GM23338 (cell line): ENCODE results near the gene RAB4A. TPM values are rescaled to one million over a fixed set of nuclear protein-coding genes. Genes with fewer than 3 reads are reported as not detected.

Experiments used
- ATAC-seq: fragments of 200-7000 bp; cut with Tn5 transposase; 3 replicates; pipeline ENCODE4 v1.9.1; 2020
- DNase-seq: peaks from one replicate; pipeline ENCODE4 v3.0.0-alpha.2; 2015; ENCODE audit warnings: low spot score
- H2AFZ ChIP-seq: fragments of 200-600 bp; sonication (generic); 2 replicates; pipeline ENCODE4 v1.8.0; 2016; ENCODE audit warnings: antibody characterized with exemption, mild to moderate bottlenecking, moderate library complexity
- H3F3A ChIP-seq: fragments of 200-600 bp; sonication (generic); replicated peaks from 2 replicates; pipeline ENCODE4 v1.8.0; 2017; ENCODE audit warnings: antibody characterized with exemption, mixed run types, low read depth
- H3K27ac ChIP-seq: fragments of 200-600 bp; sonication (generic); 2 replicates; pipeline ENCODE4 v1.6.1; 2016; ENCODE audit warnings: low read depth
- H3K27me3 ChIP-seq: fragments of 200-600 bp; sonication (generic); 2 replicates; pipeline ENCODE4 v1.8.0; 2016; ENCODE audit warnings: mild to moderate bottlenecking, mixed run types, moderate library complexity; ENCODE audit not compliant: insufficient read depth
- H3K36me3 ChIP-seq: fragments of 200-600 bp; sonication (generic); 2 replicates; pipeline ENCODE4 v1.8.0; 2016; ENCODE audit warnings: mild to moderate bottlenecking; ENCODE audit not compliant: insufficient read depth
- H3K4me1 ChIP-seq: fragments of 200-600 bp; sonication (generic); 2 replicates; pipeline ENCODE4 v1.8.0; 2016; ENCODE audit warnings: mild to moderate bottlenecking, moderate library complexity; ENCODE audit not compliant: insufficient read depth
- H3K4me2 ChIP-seq: fragments of 200-600 bp; sonication (generic); 2 replicates; pipeline ENCODE4 v1.7.1; 2017; ENCODE audit warnings: mixed run types
- H3K4me3 ChIP-seq: fragments of 200-600 bp; sonication (generic); 2 replicates; pipeline ENCODE4 v1.6.1; 2016; ENCODE audit warnings: mixed run types
- H3K79me2 ChIP-seq: fragments of 200-600 bp; sonication (generic); replicated peaks from 2 replicates; pipeline ENCODE4 v1.8.0; 2017; ENCODE audit warnings: mild to moderate bottlenecking; ENCODE audit not compliant: insufficient read depth
- H3K9me2 ChIP-seq: fragments of 200-600 bp; sonication (generic); 2 replicates; pipeline ENCODE4 v1.8.0; 2017; ENCODE audit not compliant: insufficient read depth
- H4K20me1 ChIP-seq: fragments of 200-600 bp; sonication (generic); replicated peaks from 2 replicates; pipeline ENCODE4 v1.8.0; 2017; ENCODE audit warnings: mild to moderate bottlenecking; ENCODE audit not compliant: insufficient read depth
- H3K27ac Mint-ChIP-seq: 2 replicates; pipeline ENCODE4 v1.8.0; 2020; ENCODE audit warnings: inconsistent platforms, mild to moderate bottlenecking, moderate library complexity, mixed read lengths
- H3K27me3 Mint-ChIP-seq: 3 replicates; pipeline ENCODE4 v1.8.0; 2022; ENCODE audit warnings: low read depth, mild to moderate bottlenecking, moderate library complexity, mixed read lengths, inconsistent platforms; ENCODE audit not compliant: insufficient read depth, poor library complexity
- H3K36me3 Mint-ChIP-seq: 3 replicates; pipeline ENCODE4 v1.8.0; 2021; ENCODE audit warnings: low read depth, mild to moderate bottlenecking, inconsistent platforms, moderate library complexity, mixed read lengths
- H3K4me1 Mint-ChIP-seq: 3 replicates; pipeline ENCODE4 v1.8.0; 2020; ENCODE audit warnings: mild to moderate bottlenecking, inconsistent platforms, mixed read lengths
- H3K4me3 Mint-ChIP-seq: 3 replicates; pipeline ENCODE4 v1.8.0; 2021; ENCODE audit warnings: moderate library complexity, mild to moderate bottlenecking, inconsistent platforms, mixed read lengths
- H3K9me3 Mint-ChIP-seq: 3 replicates; pipeline ENCODE4 v1.8.0; 2020; ENCODE audit warnings: moderate library complexity, mild to moderate bottlenecking, inconsistent platforms, mixed read lengths
- CREB1 ChIP-seq: fragments of 250-450 bp; sonication (Bioruptor Pico); IDR thresholded peaks from 2 replicates; pipeline ENCODE4 v1.5.0; 2020; ENCODE audit warnings: low read depth, mild to moderate bottlenecking, moderate library complexity
- EZH2 ChIP-seq: fragments of 200-600 bp; sonication (generic); IDR thresholded peaks from one replicate; pipeline ENCODE4 v1.8.0; 2017; ENCODE audit warnings: antibody characterized with exemption, mild to moderate bottlenecking, low read depth; ENCODE audit not compliant: unreplicated experiment
- EZH2phosphoT487 ChIP-seq: fragments of 200-600 bp; sonication (generic); IDR thresholded peaks from one replicate; pipeline ENCODE4 v1.8.1; 2018; ENCODE audit warnings: antibody characterized with exemption; ENCODE audit not compliant: unreplicated experiment
- NANOG ChIP-seq: IDR thresholded peaks from 2 replicates; pipeline ENCODE4 v1.6.1; 2016; ENCODE audit warnings: antibody characterized with exemption, borderline replicate concordance
- POLR2AphosphoS5 ChIP-seq: IDR thresholded peaks from 2 replicates; pipeline ENCODE4 v1.6.1; 2016; ENCODE audit warnings: antibody characterized with exemption, low read depth
- ZNF114 ChIP-seq: fragments of 250-450 bp; sonication (Bioruptor Pico); IDR thresholded peaks from 2 replicates; pipeline ENCODE4 v1.5.0; 2020; ENCODE audit warnings: mild to moderate bottlenecking, moderate library complexity
- ZNF331 ChIP-seq: fragments of 250-450 bp; sonication (Bioruptor Pico); IDR thresholded peaks from 2 replicates; pipeline ENCODE4 v1.5.0; 2020; ENCODE audit warnings: low read depth, mild to moderate bottlenecking, moderate library complexity
- polyA plus RNA-seq: library from polyadenylated mRNA; unstranded; fragments of >200 nt; fragmentation: Nextera tagmentation; extraction: Ambion mirVana; gene quantifications from 2 replicates; pipeline ENCODE4 v1.2.1, GENCODE V29; 2016
- total RNA-seq: library from RNA; depleted of rRNA; stranded (reverse); fragments of >200 nt; shearing (Covaris generic); gene quantifications from 2 replicates; pipeline ENCODE4 v1.2.3, GENCODE V29; 2014
- TF ChIP-seq, protein P1 (sequence below): IDR thresholded peaks from one replicate; pipeline ENCODE4 v1.6.1; 2018; ENCODE audit warnings: antibody characterized with exemption; ENCODE audit not compliant: unreplicated experiment
- TF ChIP-seq, protein P2 (sequence below): IDR thresholded peaks from 2 replicates; pipeline ENCODE4 v1.6.1; 2016; ENCODE audit warnings: antibody characterized with exemption
- TF ChIP-seq, protein P3 (sequence below): fragments of 250-450 bp; sonication (Bioruptor Pico); IDR thresholded peaks from 2 replicates; pipeline ENCODE4 v1.5.0; 2020; ENCODE audit warnings: mild to moderate bottlenecking, moderate library complexity

The RAB4A gene
- total and polyA plus RNA-seq, 2 experiments from 2014 or later, result 37.5 to 50.8 TPM

DNA sequence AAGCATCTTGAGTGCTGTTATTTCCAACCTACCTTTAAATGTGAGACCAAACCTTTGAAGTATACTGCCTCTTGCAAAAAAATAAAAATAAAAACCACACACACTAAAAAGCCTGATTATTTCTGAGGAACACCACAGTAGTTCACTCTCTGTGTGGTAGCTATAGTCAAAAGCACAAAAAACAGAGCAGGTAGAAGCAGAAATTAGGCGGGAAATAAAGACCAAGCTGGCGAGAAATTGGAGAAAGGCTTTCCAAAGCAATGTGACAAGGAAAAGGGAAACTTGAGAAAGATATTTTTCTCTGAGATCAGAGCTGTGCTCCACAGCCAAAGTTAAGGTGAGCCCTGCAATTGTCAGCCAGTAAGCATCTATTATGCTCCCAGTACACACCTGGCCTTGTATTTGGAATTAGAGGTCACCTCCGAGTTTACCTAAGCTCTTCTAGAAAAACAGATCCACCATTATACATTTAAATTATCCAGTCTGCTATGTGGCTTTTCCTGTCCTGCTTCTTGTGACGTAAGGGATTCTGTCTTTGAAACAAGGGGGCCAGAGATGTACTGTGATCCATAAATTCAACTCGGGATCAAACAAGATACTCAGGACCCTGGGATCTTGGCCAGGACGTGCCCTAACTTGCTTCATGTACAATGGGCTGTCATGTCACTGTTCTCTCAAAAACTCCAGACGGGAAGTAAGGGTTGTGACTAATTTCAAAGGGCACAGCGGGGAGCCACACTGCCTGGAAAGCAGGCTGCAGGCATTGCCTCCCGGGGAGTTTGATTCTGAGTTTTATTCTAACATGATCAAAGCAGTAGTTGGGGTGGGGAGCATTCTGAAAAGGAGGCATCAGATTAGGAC lies 39.8 kb upstream of the RAB4A start:
- Histone ChIP-seq H3K27ac (peak overlapping the region; percentile 92), H3K9me2 (no peaks in the 10 kb centered on the region; the same call in 1 of the 2 replicates), H3K27me3 (no peaks in the 10 kb centered on the region), H3K79me2 (no peaks in the 10 kb centered on the region), H2AFZ (no peak overlapping the region), H3K4me1 (peaks cover 51% of the 10 kb centered on the region), H3K4me2 (peak overlapping the region; percentile 46), H3F3A (peaks cover 4% of the 10 kb centered on the region; the same call in 1 of the 2 replicates), H3K36me3 (no peaks in the 10 kb centered on the region), H3K4me3 (0 out of 2 replicates have a peak overlapping the region, but pooled peaks have one; percentile 7), H4K20me1 (no peaks in the 10 kb centered on the region)
- no peak for TF ChIP-seq NANOG
- TF ChIP-seq, protein P1, sequence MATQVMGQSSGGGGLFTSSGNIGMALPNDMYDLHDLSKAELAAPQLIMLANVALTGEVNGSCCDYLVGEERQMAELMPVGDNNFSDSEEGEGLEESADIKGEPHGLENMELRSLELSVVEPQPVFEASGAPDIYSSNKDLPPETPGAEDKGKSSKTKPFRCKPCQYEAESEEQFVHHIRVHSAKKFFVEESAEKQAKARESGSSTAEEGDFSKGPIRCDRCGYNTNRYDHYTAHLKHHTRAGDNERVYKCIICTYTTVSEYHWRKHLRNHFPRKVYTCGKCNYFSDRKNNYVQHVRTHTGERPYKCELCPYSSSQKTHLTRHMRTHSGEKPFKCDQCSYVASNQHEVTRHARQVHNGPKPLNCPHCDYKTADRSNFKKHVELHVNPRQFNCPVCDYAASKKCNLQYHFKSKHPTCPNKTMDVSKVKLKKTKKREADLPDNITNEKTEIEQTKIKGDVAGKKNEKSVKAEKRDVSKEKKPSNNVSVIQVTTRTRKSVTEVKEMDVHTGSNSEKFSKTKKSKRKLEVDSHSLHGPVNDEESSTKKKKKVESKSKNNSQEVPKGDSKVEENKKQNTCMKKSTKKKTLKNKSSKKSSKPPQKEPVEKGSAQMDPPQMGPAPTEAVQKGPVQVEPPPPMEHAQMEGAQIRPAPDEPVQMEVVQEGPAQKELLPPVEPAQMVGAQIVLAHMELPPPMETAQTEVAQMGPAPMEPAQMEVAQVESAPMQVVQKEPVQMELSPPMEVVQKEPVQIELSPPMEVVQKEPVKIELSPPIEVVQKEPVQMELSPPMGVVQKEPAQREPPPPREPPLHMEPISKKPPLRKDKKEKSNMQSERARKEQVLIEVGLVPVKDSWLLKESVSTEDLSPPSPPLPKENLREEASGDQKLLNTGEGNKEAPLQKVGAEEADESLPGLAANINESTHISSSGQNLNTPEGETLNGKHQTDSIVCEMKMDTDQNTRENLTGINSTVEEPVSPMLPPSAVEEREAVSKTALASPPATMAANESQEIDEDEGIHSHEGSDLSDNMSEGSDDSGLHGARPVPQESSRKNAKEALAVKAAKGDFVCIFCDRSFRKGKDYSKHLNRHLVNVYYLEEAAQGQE, result no peak
- TF ChIP-seq POLR2AphosphoS5, result no peak
- TF ChIP-seq CREB1 (CRISPR knock-in tag), result no peak
- no peak for TF ChIP-seq ZNF114 (CRISPR knock-in tag)
- TF ChIP-seq, protein P2, sequence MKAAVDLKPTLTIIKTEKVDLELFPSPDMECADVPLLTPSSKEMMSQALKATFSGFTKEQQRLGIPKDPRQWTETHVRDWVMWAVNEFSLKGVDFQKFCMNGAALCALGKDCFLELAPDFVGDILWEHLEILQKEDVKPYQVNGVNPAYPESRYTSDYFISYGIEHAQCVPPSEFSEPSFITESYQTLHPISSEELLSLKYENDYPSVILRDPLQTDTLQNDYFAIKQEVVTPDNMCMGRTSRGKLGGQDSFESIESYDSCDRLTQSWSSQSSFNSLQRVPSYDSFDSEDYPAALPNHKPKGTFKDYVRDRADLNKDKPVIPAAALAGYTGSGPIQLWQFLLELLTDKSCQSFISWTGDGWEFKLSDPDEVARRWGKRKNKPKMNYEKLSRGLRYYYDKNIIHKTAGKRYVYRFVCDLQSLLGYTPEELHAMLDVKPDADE, result no peak
- no peak for TF ChIP-seq EZH2
- no peak for TF ChIP-seq ZNF331 (CRISPR knock-in tag)
- TF ChIP-seq EZH2phosphoT487, result no peak
- TF ChIP-seq, protein P3, sequence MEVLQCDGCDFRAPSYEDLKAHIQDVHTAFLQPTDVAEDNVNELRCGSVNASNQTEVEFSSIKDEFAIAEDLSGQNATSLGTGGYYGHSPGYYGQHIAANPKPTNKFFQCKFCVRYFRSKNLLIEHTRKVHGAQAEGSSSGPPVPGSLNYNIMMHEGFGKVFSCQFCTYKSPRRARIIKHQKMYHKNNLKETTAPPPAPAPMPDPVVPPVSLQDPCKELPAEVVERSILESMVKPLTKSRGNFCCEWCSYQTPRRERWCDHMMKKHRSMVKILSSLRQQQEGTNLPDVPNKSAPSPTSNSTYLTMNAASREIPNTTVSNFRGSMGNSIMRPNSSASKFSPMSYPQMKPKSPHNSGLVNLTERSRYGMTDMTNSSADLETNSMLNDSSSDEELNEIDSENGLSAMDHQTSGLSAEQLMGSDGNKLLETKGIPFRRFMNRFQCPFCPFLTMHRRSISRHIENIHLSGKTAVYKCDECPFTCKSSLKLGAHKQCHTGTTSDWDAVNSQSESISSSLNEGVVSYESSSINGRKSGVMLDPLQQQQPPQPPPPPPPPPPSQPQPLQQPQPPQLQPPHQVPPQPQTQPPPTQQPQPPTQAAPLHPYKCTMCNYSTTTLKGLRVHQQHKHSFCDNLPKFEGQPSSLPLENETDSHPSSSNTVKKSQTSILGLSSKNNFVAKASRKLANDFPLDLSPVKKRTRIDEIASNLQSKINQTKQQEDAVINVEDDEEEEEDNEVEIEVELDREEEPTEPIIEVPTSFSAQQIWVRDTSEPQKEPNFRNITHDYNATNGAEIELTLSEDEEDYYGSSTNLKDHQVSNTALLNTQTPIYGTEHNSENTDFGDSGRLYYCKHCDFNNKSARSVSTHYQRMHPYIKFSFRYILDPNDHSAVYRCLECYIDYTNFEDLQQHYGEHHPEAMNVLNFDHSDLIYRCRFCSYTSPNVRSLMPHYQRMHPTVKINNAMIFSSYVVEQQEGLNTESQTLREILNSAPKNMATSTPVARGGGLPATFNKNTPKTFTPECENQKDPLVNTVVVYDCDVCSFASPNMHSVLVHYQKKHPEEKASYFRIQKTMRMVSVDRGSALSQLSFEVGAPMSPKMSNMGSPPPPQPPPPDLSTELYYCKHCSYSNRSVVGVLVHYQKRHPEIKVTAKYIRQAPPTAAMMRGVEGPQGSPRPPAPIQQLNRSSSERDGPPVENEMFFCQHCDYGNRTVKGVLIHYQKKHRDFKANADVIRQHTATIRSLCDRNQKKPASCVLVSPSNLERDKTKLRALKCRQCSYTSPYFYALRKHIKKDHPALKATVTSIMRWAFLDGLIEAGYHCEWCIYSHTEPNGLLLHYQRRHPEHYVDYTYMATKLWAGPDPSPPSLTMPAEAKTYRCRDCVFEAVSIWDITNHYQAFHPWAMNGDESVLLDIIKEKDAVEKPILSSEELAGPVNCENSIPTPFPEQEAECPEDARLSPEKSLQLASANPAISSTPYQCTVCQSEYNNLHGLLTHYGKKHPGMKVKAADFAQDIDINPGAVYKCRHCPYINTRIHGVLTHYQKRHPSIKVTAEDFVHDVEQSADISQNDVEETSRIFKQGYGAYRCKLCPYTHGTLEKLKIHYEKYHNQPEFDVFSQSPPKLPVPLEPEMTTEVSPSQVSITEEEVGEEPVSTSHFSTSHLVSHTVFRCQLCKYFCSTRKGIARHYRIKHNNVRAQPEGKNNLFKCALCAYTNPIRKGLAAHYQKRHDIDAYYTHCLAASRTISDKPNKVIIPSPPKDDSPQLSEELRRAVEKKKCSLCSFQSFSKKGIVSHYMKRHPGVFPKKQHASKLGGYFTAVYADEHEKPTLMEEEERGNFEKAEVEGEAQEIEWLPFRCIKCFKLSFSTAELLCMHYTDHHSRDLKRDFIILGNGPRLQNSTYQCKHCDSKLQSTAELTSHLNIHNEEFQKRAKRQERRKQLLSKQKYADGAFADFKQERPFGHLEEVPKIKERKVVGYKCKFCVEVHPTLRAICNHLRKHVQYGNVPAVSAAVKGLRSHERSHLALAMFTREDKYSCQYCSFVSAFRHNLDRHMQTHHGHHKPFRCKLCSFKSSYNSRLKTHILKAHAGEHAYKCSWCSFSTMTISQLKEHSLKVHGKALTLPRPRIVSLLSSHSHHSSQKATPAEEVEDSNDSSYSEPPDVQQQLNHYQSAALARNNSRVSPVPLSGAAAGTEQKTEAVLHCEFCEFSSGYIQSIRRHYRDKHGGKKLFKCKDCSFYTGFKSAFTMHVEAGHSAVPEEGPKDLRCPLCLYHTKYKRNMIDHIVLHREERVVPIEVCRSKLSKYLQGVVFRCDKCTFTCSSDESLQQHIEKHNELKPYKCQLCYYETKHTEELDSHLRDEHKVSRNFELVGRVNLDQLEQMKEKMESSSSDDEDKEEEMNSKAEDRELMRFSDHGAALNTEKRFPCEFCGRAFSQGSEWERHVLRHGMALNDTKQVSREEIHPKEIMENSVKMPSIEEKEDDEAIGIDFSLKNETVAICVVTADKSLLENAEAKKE (CRISPR knock-in tag), result no peak
- peak overlapping the region; percentile 41; the same call in 2 of the 3 replicates for H3K4me3 Mint-ChIP-seq
- DNase-seq (peak; percentile 70), ATAC-seq (no peak; the same call in 2 of the 3 replicates)
- H3K4me1 Mint-ChIP-seq, result peaks cover 65% of the 10 kb centered on the region
- no peaks in the 10 kb centered on the region for H3K36me3 Mint-ChIP-seq
- H3K27me3 Mint-ChIP-seq, result peaks cover 14% of the 10 kb centered on the region
- no peaks in the 10 kb centered on the region for H3K9me3 Mint-ChIP-seq
- peak overlapping the region; percentile 85 for H3K27ac Mint-ChIP-seq
